Stimulated activated CD8-positive, alpha-beta memory T cell treated with anti-CD3 and anti-CD28 coated beads, Interleukin-7, amount 100 ng/mL, for 24 hours (primary cell): Measurements from ENCODE around the gene CSRNP3.

Experiments
- DNase-seq: peaks from one replicate; pipeline ENCODE4 v3.0.0-alpha.2; 2020; ENCODE audit warnings: low read depth

CSRNP3 gene

DNA sequence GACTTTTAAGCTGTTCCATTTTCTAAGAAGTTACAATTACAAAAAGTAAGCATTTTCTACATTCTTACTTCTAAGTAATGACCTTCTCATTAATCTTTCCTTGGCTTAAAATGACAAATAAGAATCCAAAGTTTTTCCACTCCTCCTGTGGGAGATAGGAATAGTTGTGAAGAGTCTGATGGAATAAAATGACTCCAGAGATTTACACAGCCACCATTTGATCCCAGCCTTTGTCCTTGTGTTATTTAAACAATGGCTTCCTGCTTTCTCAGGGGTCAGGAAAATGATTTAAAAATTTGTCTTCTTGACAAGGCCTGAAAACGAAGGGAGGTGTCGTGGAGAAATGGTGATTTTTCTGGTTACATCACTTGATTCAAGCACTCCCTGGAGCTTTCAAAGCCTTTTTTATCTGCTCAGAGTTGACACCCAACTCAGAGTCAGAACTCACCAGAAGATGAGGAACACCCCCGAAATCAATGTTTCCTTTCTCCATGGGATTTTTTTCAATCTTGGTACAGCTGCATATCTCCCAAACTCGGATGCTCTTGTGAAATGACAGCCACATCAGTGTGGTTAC, 218.0 kb downstream of the CSRNP3 start:
- DNase-seq = no peak

- no peak for DNase-seq
Measured at GRCh38 chr2:165691615-165692014, 222.1 kb downstream of the CSRNP3 start.

DNA sequence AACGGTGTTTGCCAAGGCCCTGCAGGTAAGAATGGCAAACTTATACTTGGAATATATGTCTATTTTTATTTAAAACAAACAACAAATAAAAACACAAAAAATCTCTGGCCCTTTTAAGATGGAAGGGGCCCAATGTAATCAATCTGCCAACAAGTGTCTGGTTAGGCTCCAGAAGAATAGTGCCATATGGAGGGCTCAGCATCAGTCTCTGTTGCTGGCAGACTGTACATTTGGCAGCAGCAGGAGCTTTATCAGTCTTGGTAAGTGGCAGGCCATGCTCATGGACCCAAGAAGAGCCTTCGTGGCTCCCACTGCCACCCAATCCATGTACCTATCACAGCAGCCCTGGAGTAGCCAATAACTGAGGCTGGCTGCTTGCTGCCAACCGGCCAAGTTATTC, 223.4 kb downstream of the CSRNP3 start:
- DNase-seq = no peak

- no peak for DNase-seq
Measured at GRCh38 chr2:165693838-165694237, 224.3 kb downstream of the CSRNP3 start.

DNA sequence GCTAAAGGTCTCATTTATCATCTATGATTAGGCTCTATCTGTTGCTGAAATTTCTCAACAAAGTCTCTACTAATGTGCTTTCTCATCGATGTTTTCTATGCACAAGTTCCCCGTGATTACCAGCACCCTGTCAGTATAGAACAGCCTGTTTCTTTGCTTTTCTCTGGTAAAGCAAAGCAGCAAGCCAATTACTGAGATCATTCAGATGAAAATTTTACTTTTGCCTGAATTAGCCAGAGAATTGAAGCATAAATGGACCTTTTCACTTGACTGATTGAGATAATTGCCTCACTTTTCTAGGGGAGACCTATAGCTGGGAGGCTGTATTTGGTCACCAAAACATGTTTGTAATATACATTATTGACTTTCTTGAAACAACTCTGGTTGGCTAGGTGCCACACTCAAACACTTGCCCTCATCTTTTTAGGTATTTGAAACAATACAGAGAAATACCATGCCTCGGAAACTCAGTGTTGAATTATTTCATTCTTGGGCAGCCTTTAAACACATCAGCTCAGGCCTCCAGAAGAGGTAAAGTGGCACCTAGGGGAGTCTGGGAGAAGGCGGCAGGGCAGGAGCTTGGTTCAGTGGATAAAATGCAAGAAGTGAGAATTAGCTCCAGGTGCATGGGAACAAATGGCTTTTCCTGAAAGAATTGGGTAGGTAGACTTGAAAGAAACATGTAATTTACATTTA, 228.4 kb downstream of the CSRNP3 start:
- DNase-seq = no peak

GRCh38 chr2:165698444-165698884, 229.0 kb downstream of the CSRNP3 start:
- DNase-seq = no peak

GRCh38 chr2:165699946-165700345, 230.4 kb downstream of the CSRNP3 start:
- no peak for DNase-seq

DNA sequence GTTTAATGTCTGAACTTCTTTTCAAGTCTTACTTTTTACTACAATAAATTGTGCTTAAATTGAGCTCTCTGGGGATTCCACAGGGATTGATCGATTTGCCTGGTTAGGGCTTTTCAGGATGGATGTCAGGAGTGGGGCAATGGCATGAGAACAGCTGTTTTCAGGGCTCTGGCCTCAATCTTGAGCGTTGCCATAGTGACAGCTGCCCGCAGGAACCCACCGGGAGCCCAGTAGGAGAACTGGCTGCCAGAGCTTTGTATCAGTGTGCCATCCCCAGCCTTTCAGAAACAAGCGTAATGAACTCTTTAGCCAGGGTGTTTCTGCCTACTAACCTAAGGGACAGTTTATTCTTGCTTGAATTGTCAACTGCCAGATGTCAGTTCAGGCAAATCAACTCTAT, 231.0 kb downstream of the CSRNP3 start:
- no peak for DNase-seq

GRCh38 chr2:165701147-165701546, 231.6 kb downstream of the CSRNP3 start:
- DNase-seq = no peak

- DNase-seq = no peak
Measured at GRCh38 chr2:165706960-165707487, 237.5 kb downstream of the CSRNP3 start.

GRCh38 chr2:165716091-165716490, 246.6 kb downstream of the CSRNP3 start:
- no peak for DNase-seq

- no peak for DNase-seq
Measured at GRCh38 chr2:165718610-165719210, 249.2 kb downstream of the CSRNP3 start.

GRCh38 chr2:165720511-165720910, 251.0 kb downstream of the CSRNP3 start:
- DNase-seq = no peak

DNA sequence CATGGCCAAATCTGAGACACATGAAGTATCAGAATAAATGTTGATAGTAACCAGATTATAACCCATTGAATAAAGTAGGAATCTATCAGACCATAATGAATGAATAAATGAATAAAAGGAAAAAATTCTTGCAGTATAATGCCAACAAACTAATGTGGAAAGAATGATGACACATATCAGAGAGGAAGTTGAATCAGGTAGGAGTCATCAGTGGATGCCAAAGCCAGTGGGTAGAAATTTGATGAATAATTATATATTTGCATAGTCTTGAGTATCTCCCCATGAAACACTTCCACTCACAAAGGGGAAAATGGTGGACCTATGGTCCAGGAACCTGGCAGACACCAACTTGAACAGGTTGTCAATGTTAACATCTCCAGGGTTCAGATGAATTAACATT, 255.9 kb downstream of the CSRNP3 start:
- no peak for DNase-seq
